Ishikawa (cell line): ENCODE results near the gene LPP.

ENCODE experiments used
- CEBPB ChIP-seq: IDR thresholded peaks from 2 replicates; pipeline ENCODE4 v1.6.1; 2012
- CREB1 ChIP-seq: IDR thresholded peaks from 2 replicates; pipeline ENCODE4 v1.6.1; 2012; ENCODE audit warnings: low read depth
- EGR1 ChIP-seq: IDR thresholded peaks from 2 replicates; pipeline ENCODE4 v1.6.1; 2012
- EP300 ChIP-seq: IDR thresholded peaks from 2 replicates; pipeline ENCODE4 v1.6.1; 2012; ENCODE audit warnings: borderline replicate concordance
- FOXM1 ChIP-seq: IDR thresholded peaks from 2 replicates; pipeline ENCODE4 v1.6.1; 2012; ENCODE audit warnings: low read depth, borderline replicate concordance
- MAX ChIP-seq: IDR thresholded peaks from 2 replicates; pipeline ENCODE4 v1.6.1; 2012
- NFIC ChIP-seq: IDR thresholded peaks from 2 replicates; pipeline ENCODE4 v1.6.1; 2012
- RAD21 ChIP-seq: IDR thresholded peaks from 2 replicates; pipeline ENCODE4 v1.6.1; 2012; ENCODE audit warnings: low read depth
- REST ChIP-seq: IDR thresholded peaks from 2 replicates; pipeline ENCODE4 v1.6.1; 2012; ENCODE audit warnings: low read depth, mild to moderate bottlenecking
- TAF1 ChIP-seq: IDR thresholded peaks from 2 replicates; pipeline ENCODE4 v1.6.1; 2012; ENCODE audit warnings: low read depth, mild to moderate bottlenecking
- TCF12 ChIP-seq: IDR thresholded peaks from 2 replicates; pipeline ENCODE4 v1.6.1; 2012; ENCODE audit warnings: low read depth
- TEAD4 ChIP-seq: IDR thresholded peaks from 2 replicates; pipeline ENCODE4 v1.6.1; 2012
- USF1 ChIP-seq: IDR thresholded peaks from 2 replicates; pipeline ENCODE4 v1.6.1; 2012
- YY1 ChIP-seq: IDR thresholded peaks from 2 replicates; pipeline ENCODE4 v1.6.1; 2012; ENCODE audit warnings: low read depth
- ZBTB7A ChIP-seq: IDR thresholded peaks from 2 replicates; pipeline ENCODE4 v1.6.1; 2012; ENCODE audit warnings: low read depth

The LPP gene

GRCh38 chr3:188184160-188184559, 30.2 kb downstream of the LPP start:
- no peak for TF ChIP-seq MAX
- TF ChIP-seq FOXM1 = no peak
- TF ChIP-seq RAD21 = no peak
- no peak for TF ChIP-seq USF1
- no peak for TF ChIP-seq NFIC
- no peak for TF ChIP-seq TEAD4
- no peak for TF ChIP-seq REST
- TF ChIP-seq CREB1 = no peak

GRCh38 chr3:188184649-188185048, 30.7 kb downstream of the LPP start:
- TF ChIP-seq EGR1 (no peak), CEBPB (no peak), TEAD4 (no peak), TAF1 (no peak), YY1 (no peak), USF1 (no peak), RAD21 (no peak), ZBTB7A (no peak), FOXM1 (no peak), EP300 (no peak)

GRCh38 chr3:188185717-188186251, 31.8 kb downstream of the LPP start:
- TF ChIP-seq EGR1 (no peak), EP300 (peak; percentile 61), TAF1 (no peak), ZBTB7A (no peak), RAD21 (peak; percentile 9; the same call in 1 of the 2 replicates), CEBPB (peak; percentile 2; the same call in 1 of the 2 replicates), REST (no peak), MAX (peak; percentile 43; the same call in 1 of the 2 replicates), TEAD4 (peak; percentile 54), TCF12 (peak; percentile 84), FOXM1 (peak; percentile 70), CREB1 (no peak), NFIC (peak; percentile 80)

GRCh38 chr3:188187053-188187452, 33.1 kb downstream of the LPP start:
- TF ChIP-seq NFIC (no peak), FOXM1 (no peak), MAX (no peak), EP300 (no peak), REST (no peak), RAD21 (no peak), TEAD4 (no peak), EGR1 (no peak), CEBPB (no peak), TAF1 (no peak)

GRCh38 chr3:188188911-188189310, 35.0 kb downstream of the LPP start:
- TF ChIP-seq CEBPB = no peak
